NCI-H69 (cell line): ENCODE measurements around the gene CLIC1.
A peak's percentile ranks its signal among the peaks of the same experiment; 100 is the strongest.
"Not testable (repeated sequence)": the region's sequence is repeated elsewhere in the genome, so short reads cannot be mapped to it uniquely, and the experiment has no call there.

Experiments used
- DNase-seq: peaks from one replicate; lab custom pipeline; 2025; lab: John Stamatoyannopoulos, UW

The CLIC1 gene

GRCh38 chr6:31722173-31722572, 14.2 kb downstream of the CLIC1 start:
- DNase-seq: no peak

- no peak for DNase-seq
Observed at GRCh38 chr6:31721351-31722020, 14.8 kb downstream of the CLIC1 start, which contains the start of gene LY6G6C. Gene LY6G6C, minus strand, starts transcription at chr6:31721746. Its CDS starts 67 bp downstream, at chr6:31721679.

- no peak for DNase-seq
Observed at GRCh38 chr6:31720196-31720770, 16.0 kb downstream of the CLIC1 start.

GRCh38 chr6:31719001-31719400, 17.3 kb downstream of the CLIC1 start:
- no peak for DNase-seq

DNA sequence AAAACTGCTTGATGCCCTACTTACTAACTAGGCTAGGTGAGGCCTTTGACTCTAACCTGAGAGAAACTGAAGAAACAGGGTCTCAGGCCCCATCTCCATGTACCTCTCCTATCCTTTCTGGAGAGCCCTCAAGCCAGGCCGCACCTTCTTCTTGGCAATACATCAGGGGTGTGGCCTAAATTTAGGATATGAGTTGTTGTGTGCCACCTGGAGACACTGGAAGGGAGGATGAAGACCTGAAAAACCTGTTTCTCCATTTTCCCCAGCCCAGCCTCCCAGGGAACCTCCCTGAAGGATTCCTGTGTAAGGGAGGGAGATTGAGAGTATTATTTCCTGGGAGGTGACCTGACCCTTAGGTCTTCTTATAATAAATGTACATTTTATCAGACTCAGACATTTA, 18.1 kb downstream of the CLIC1 start:
- no peak for DNase-seq

- peak; percentile 71 for DNase-seq
Observed at GRCh38 chr6:31717499-31718222, 18.7 kb downstream of the CLIC1 start.

GRCh38 chr6:31715022-31715958, 21.0 kb downstream of the CLIC1 start, which contains the start of gene LY6G6D:
Gene LY6G6D, plus strand, starts transcription at chr6:31715348. Its CDS starts 8 bp downstream, at chr6:31715356.
- DNase-seq: peak; percentile 40

GRCh38 chr6:31713991-31714684, 22.2 kb downstream of the CLIC1 start:
- DNase-seq: peak; percentile 99

DNA sequence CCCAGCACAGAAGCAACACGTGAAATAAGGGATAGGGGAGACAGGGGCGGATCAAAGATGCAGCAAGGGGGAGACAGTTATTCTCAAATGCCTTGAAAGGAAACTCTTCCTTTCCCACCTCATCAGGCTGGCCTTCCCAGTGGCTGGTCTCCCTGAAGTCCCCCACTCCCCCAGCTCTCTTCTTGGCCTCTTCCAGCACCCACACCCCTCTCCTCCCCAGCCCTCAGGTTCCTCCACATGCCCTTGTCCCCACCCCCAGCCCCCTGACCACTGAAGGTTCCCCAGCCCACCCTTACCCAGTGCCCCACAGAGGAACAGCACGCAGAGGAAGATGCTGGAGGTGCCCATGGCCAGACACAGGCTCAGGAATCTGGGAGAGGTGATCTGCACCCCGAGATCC, 22.9 kb downstream of the CLIC1 start:
- DNase-seq: peak; percentile 41

GRCh38 chr6:31712296-31712695, 24.0 kb downstream of the CLIC1 start:
- peak; percentile 51 for DNase-seq

DNA sequence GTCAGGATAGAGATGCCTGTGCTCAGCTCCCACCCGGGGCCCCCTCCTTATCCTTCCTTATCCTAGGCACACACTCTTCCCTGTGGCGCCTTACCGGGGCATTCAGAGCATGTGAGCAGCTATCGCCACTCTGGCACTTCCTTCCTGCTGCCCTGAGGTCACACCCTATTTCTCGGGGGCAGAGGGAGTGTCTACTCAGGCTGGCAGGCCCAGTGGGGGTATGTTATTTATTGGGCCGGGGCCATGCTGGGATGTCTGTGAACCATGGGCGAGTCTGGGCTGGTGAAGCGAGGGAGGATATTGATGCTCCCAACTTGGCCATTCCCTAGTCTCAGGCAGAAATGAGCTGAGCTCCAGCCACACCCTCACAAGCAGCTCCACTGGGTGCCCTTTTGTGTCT, 25.1 kb downstream of the CLIC1 start:
- peak; percentile 86 for DNase-seq

GRCh38 chr6:31710523-31711219, 25.7 kb downstream of the CLIC1 start:
- DNase-seq: peak; percentile 69

- DNase-seq: not testable (repeated sequence)
Observed at GRCh38 chr6:31709157-31709556, 27.2 kb downstream of the CLIC1 start.

- DNase-seq: no peak
Observed at GRCh38 chr6:31708224-31708623, 28.1 kb downstream of the CLIC1 start.

GRCh38 chr6:31707701-31708100, 28.6 kb downstream of the CLIC1 start:
- no peak for DNase-seq

- no peak for DNase-seq
Observed at GRCh38 chr6:31706599-31706998, 29.7 kb downstream of the CLIC1 start, which contains the start of gene LY6G6F. Gene LY6G6F, plus strand, starts transcription at chr6:31706866. Its CDS starts 41 bp downstream, at chr6:31706907.

DNA sequence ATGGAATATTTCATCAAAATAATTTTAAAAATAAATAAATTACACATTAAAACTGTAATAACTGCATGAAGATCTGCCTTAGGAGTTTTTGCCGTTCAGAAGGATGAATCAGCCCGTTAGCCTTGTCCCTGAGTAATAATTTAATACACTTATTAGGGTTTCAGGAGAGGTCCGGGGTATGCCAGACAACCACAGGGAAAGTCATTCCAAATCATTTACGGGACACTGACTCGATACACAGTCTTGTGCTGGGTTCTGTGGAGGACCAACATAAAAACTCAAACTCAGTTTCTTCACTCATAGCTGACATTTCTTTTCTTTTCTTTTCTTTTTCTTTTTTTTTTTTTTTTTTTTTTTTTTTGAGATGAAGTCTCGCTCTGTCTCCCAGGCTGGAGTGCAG, 30.4 kb downstream of the CLIC1 start:
- DNase-seq: no peak

- DNase-seq: peak; percentile 99
Observed at GRCh38 chr6:31702819-31703716, 33.3 kb downstream of the CLIC1 start, which contains the start of gene ABHD16A. Gene ABHD16A, minus strand, starts transcription at chr6:31703324. Its CDS starts 43 bp downstream, at chr6:31703281.

DNA sequence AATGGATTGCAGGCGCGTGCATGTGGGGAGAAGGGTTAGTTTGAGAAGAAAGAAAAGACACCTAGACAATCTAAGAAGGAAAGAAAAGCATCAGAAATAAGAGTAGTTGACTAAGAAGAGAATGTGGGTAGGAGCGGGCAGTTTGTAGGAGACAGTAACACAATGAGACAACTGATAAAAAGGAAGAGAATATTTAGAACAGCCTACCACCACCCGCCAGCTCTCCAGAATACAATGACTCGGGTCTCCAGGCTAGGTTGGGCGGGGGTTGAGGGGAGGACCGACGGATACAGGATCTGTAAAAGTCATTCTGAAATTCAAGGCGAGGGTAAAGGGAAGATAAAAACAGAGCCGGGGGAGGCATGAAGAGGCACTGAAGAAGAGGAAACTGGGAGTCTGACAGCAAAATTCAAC, 33.9 kb downstream of the CLIC1 start:
- DNase-seq: no peak
